ENCODE results near the gene SETD1B.
A peak's percentile ranks its signal among the peaks of the same experiment; 100 is the strongest.
"Not testable (repeated sequence)": the region's sequence is repeated elsewhere in the genome, so short reads cannot be mapped to it uniquely, and the experiment has no call there.

Gene SETD1B

DNA sequence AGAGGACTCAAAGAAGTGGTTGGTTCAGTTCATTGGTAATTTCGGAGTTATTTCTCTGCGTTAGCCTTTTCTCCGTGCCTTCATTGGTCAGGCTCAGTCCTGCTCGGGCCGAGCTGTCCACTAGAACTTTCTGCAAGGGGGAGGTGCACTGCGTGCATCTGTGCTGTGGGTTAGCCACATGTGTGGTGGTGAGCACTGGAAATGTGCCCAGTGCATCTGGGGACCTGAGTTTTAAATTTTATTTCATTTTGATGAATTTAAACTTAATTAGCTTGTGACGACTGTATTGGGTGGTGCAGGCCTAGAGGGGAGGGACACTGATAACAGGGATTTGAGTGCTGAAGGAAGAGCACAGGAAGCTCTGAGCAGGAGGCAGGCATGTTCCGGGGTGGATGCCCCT, 24.5 kb downstream of the SETD1B start:
- DNase-seq = no peak

DNA sequence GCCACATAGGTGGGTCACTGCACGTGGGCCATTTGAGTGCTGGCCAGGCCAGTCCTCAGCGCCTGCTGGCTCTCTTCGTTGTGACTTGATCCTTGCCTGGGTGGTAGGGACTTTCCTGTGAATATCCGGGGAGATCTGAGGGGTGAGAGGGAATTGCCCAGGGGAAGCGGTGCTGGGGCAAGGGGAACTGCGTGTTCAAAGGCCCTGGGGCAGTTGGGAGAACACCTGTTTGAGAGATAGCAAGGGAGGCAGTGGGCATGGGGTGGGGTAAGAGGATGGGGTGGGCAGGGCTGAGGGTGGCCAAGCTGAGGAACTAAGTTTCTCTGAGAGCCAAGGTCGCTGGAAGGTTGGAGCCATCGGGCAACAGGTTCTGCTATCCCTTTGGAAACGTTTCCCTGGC, 25.0 kb downstream of the SETD1B start:
- DNase-seq = no peak

DNA sequence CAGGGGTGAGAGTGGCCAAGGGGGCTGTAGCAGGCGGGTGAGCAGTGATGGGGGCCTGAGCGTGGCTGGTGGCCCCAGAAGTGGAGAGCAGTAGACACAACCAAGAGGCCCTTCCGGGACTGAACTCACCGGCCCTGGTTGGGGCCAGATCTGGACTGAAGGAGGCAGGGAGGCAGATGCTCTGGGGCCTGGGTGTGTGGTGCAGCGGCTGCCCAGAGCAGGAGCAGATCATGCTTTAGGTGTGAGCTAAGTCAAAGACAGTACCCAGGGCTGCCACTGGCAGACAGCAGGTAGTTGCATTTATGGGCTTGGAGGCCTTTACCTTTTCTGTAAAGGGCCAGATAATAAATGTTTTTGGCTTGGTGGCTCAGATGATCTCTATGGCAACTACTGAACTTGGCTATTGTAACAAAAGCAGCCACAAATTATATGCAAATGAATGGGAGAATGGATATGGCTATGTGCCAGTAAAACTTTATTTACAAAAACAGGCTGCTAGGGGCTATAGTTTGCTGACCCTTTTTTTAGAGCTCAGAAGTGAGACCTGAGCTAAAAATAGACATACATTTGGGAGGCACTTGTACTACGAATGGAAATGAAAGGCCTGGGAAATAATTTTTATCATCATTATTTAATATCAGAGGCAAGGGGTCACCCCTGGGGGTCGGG, 25.6 kb downstream of the SETD1B start:
- DNase-seq = no peak

DNA sequence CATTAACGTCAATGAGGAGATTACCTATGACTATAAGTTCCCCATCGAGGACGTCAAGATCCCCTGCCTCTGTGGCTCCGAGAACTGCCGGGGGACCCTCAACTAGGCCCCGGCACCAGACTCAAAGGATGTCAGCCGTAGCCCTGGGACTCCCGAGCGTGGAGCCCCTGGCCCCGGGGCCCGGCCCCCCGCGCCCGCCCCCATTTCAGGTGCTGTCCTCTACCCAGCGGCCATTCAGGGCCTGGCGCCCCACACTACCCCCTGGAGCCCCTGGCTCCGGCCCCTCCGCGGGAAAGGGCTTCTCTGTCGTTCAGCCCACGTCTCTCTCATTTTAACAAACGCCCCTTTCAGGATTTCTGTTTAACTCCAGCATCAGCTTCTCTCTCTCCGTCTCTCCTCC, 26.3 kb downstream of the SETD1B start:
- no peak for DNase-seq

DNA sequence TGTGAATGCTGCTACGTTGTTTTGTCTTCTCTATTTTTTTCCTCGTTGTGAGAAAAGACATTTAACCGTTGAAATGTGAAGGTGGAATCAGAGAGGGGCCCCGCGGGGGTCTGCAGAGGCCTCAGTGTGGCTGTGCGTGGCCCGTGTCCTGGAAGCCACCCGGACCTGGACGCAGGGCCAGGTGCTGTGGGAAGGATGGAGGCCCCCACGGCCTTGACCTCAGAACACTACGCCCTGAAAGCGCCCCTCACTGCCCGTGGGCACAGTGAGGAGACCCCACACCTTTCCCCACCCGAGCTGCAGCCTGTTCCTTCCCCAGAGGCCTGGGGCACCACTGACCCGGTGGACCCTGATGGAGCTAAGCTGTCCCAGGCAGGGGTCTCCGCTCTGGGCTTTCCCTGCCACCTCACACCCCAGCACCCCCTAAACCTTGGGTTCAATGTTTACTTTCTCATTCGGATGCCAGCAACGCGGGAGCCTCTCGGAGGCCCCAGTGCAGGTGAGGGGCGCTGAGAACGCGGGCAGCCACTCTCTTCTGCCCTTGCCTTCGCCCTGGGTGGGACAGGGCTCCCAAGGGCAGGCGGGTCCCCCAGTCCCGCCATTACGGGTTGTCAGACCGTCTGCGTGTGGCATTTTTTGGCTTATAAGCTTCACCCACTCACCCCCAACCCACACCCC, 26.9 kb downstream of the SETD1B start:
- no peak for DNase-seq

DNA sequence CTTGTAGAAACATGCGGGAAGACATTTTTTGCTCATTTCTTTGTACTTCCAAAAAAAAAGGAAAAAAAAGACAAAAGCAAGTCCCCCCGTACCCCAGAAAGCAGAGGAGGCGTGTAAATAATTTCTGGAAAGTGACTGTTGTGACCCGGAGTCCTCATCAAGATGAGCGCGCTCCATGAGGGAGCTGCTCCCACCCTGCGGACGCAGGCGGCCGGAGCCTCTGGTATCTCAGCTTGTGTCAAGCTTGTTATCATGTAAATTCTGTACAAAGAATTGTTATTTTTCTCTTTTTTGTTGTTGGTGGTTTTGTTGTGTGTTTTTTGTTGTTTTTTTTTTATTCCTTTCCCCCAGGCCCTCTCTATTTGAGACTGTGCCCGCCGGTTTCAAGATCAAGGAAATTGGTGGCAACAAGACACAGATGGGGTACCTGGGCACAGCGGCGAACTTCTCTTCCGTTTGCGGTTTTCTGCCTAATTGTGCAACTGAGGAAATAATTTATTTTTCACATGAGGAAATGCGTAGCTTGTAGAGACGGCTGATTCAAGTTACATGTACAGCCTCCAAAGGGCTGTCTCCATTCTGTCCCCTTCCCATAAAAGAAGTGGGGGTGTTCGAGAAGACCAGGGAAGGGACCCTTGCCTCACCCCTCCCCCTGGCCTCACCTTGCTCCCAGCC, 27.9 kb downstream of the SETD1B start:
- no peak for DNase-seq

DNA sequence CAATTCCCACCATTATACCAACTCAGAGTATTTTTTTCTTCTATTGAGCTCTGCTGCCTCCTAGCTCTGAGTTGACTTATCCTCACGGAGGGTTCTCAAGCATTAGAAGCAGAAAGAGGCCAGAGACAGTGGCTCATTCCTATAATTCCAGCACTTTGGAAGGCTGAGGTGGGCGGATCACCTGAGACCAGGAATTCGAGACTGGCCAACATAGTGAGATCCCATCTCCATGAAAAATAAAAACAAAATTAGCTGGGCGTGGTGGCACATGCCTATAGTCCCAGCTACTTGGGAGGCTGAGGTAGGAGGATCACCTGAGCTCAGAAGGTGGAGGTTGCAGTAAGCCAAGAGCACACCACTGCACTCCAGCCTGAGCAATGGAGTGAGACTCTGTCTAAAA, 33.9 kb downstream of the SETD1B start:
- no peak for DNase-seq

DNA sequence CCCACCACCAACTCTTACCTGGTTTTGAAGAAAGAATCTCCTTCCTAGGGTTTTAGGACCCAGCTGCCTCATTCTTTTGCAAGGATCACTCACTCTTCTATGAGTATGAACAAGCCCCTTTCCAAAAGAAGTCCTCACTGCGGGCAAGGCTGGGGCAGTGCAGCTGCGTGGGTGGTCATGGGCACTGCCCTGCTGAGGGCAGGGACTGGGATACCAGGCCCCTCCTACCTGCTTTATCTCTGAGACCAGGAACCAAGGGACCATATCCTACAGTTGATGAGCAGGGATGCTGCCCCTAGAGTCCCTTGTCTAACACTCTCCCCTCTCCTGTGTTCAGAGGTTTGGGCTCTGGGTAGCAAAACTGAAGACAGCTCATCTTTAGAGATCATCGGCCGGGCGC, 34.3 kb downstream of the SETD1B start:
- DNase-seq = no peak

DNA sequence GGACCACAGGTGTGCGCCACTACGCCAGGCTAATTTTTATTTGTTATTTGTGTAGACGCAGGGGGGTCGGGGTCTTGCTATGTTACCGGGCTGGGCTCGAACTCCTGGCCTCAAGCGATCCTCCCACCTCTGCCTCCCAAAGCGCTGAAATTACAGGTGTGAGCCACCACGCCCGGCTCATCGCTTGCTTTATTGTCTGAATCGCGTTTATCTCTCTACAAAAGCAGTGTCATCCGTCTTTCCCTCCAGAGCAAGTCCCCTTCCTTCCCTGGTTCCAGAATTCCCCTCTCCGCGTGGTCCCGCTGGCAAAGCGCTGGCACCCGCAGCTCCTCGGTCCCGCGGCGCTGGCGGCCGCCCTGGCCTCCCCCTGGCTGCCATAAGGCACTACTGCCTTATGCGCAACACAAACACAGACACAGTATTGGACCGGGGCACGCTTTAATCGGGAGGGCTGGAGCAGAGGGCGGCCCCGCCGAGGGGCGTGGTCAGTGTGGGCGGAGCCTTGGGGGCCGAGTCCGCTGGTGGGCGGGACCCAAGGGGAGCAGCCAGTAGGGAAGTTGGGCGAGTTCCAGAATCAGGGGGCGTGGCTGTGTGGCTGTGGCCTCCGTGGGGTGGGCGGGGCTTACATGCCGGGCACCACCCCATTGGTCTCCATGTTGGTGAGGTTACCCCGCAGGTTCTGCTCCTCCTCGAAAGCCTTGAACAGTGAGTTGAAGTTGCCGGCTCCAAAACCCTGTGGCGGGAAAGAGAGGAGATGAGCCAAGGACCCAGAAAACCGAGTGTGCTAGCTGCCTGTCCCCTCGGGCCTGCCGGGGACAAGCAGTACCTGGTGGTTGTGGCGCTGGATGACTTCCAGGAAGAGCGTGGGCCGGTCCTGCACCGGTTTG, 35.5 kb downstream of the SETD1B start:
- DNase-seq = peak; percentile 99

DNA sequence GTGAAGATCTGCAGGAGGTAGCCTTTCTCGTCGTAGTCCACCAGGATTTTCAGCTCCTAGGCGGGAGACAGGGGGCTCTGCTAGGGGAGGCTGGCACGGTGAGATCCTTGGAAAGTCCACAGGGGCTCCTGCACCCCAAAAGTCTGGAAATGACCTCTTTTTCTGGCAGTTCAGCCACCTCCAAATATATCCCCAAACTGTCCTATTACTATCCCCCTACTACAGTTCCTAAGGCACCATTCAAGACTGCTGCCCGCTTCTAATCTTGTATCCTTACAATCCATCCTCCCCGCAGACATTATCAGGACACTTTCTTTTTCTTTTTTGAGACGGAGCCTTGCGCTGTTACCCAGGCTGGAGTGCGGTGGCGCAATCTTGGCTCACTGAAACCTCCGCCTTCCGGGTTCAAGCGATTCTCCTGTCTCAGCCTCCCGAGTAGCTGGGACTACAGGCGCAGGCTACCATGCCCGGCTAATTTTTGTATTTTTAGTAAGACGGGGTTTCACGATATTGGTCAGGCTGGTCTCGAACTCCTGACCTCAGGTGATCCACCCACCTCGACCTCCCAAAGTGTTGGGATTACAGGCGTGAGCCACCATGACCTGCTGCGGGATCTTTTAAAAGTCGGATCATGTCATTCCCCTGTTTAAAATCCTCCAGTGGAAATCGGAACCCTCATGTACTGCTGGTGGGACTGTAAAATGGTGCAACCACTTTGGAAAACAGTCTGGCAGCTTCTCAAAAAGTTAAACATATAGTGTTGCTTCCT, 36.4 kb downstream of the SETD1B start:
- no peak for DNase-seq

DNA sequence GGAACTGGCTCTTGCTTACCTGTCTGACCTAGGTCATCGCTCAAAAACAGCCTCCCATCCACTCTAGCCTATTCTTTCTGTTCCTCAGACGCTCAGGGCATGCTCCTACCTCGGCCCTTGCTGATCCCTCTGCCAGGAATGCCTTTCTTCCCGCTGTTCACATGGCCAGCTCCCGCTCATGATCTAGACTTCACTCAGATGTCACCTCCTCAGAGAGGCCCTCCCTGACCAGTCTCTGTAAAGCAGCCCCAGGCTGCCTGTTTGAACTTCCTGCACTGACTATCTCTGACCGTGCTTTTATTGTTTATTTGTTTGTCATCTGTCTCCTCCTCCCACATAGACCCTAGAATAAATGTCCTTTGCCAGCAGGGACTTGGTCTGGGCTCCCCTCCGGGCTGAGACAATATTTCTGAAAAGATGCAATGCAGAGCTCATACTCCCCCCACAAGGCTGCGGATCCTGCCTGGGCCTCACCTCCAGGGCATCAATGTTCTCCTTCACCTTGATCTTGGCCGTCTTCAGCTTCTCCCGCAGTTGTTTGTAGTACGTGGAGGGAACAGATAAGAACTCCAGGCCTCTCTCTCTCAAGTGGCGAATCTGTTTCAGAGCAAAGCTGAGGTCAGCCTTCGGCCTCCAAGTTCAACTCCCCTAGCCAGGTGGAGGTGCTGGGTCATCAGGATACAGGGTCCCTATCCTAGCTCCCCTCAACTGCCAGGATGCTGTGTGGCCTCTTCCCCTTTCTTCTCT, 39.6 kb downstream of the SETD1B start:
- no peak for DNase-seq

DNA sequence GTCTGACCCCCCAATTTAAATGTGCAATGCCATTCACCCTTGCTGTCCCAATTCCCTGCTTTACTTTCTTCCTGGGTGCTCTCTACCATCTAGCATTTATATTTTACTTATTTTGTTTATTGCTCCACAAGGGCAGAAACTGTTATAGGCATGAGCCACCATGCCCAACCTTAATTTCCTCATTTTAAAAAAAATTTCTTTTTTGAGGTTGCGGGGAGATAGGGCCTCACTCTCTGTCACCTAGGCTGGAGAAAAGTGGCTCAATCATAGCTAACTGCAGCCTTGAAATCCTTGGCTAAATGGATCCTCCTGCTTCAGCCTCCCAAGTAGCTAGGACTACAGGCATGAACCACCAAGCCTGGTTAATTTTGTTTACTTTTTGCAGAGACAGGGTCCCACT, 41.9 kb downstream of the SETD1B start:
- DNase-seq = no peak

DNA sequence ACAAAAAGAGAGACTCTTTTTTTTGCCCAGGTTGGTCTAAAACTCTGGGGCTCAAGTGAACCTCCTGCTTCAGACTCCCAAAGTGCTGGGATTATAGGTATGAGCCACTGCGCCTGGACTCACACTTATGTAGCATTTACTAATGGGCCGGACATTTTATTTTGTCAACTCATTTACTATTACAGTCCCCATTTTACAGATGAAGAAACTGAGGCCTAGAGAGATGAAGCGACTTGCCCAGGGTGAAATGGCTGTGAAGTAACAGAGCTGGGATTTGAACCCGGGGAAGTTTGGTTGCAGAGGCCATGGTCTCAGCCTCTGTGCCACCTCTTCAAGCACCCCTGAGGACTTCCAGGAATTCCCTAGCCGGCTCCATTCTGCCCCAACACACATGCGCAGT, 45.4 kb downstream of the SETD1B start:
- no peak for DNase-seq

DNA sequence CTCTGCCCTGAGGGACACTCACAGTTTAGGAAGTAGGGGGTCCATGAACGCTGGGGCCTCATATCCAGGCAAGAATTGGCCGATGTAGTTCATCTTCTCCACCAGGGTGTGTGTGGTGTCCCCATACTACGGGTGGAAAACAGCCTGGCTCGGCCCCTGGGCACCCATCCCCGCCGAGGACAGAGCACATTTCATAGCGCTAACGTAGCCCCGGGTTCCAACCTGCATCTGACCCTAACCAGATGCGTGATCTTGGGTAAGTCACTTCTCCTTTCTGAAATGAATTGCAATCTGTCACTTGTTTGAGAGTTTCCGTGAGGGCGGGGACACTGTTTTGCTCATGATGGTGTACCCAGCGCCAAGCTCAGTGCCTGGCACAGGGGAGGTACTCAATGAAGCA, 45.9 kb downstream of the SETD1B start:
- no peak for DNase-seq

DNA sequence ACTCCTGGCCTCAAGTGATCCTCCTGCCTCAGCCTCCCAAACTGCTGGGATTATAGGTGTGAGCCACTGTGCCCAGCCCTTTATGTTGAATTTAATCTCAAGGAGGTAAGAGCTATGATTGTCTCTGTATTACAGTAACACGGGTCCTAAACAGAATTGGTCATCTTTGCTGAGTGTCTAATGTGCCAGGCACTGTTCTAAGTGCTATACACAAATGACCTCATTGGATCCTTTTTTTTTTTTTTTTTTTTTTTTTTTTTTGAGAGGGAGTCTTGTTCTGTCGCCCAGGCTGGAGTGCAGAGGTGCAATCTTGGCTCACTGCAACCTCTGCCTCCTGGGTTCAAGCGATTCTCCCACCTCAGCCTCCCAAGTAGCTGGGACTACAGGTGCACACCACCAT, 48.6 kb downstream of the SETD1B start:
- not testable (repeated sequence) for DNase-seq

DNA sequence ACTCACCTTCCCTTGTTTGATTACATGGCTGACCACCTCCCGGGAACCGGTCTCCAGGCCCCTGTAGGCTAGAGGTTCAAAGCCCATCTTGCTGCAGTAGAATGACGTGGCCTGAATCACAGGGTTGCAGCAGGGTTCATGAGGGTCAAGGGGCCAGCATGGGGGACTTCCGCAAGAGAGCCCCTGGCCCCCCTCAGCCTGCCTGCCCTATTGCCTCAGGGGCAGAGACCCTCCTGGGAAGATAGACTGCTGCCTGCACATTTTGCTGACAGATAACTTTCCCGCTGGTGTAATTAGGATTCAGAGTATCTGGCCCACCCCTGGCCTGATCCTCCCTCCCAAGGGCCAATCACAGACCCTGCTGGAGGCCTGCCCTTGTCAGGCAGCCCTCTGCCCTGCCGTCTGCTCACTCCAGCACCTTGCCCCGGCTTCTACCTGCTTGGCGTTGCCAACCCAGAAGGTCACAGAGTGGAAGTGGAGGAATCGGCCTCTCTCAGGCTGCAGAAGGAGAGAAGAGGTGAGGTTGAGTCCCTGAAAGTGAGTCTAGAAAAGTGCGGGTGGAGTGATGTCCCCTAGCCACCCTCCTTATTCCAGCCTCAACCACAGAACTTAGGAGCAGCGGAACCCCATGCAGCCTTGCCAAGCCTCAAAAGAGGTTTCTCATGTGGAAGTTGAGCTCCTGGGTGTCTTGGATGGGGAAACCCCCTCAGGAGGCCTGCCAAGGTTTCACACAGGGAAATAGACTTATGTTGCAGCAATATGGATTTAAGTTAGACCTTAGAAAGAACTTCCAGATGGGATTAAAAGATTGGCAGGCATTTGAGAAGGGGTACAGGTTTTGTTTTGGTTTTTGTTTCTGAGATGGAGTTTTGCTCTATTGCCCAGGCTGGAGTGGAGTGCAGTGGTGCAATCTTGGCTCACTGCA, 53.8 kb downstream of the SETD1B start:
- no peak for DNase-seq

DNA sequence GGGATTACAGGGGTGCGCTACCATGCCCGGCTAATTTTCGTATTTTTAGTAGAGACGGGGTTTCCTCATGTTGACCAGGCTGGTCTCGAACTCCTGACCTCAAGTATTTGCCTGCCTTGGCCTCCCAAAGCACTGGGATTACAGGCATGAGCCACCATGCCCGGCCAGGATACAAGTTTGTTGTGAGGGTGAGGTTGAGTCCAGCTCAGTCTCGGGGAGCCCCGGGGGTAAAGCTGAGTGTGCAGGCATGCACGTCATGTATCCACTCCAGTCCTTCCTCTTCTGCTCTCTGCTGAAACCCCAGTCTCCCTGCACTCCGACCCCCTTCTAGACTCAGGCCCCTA, 54.5 kb downstream of the SETD1B start:
- no peak for DNase-seq

DNA sequence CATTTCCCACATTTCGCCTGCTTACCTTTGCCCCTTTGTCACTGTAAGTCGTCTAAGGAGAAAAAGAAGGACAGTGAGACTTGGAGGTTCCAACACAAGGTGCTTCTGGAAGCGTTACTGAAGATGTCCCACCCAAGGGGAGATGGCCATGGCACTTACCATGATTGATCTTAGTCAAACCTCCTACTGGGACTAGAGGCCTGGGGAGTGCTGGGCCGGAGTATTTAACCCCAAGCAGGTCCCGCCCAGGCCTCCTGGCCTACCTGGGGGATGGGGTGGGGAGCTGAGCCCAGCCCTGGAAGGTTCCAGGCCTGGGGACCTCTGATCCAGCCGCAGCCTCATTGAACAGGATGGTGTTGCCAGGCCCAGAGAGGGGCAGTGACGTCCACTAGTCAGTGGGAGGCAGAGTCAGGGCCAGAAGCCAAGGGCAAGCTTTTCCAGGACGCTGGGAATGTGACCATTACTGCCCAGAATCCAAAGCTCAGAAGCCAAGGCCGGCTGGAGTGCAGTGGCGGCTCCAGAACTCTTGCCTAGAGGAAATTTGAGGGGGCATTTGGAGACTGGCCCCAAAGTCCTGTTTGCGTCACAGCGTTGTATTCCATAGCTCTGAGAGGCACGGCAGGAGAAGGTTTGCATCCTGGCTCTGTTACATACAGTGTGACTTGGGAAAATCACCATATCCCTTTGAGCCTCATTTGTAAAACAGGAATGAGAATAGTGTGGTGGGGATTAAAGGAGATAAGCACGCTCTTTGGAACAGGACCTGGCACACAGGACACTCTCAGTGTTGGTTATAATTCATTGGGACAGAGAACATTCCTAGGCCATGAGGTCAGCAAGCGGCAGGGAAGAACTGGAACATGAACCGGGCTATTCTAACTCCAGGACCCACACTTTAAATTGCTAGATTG, 55.1 kb downstream of the SETD1B start, which contains the start of gene HPD:
Gene HPD, minus strand, starts transcription at position 198 of the 911 bp plus-strand sequence. Its CDS starts 36 bp downstream, at position 162.
- no peak for DNase-seq

DNA sequence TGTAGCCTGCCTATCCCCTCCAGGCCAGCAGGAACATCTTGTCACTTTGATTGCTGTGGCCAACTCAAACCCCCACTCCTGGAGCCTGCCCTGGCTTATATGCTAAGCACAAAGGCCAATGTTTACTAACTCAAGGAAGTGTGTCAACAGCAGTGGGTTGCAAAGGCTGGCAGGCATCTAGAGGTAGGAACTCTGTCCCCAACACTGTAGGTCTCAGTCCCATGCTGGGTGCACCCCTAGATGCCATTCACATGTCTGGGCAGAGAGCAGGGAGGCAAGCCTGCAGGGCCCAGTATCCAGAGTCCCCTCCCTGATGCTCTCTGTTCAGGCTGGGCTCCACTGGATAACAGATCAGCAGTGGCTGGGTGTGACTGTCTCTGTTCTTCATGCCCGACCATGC, 56.4 kb downstream of the SETD1B start:
- DNase-seq = no peak

DNA sequence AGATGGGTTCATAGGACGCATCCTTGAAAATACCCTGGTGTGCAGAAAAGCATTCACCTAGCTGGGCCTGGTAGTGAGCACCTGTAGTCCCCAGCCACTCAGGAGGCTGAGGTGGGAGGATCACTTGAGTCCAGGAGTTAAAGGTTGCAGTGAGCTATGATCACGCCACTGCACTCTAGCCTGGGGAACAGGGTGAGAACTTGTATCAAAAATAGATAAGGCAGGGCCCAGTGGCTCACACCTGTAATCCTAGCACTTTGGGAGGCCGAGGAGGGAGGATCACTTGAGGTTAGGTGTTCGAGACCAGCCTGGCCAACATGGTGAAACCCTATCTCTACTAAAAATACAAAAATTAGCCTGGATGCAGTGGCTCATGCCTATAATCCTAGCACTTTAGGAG, 56.9 kb downstream of the SETD1B start:
- DNase-seq = not testable (repeated sequence)
